ENCODE measurements around the gene CD276.

Gene CD276

DNA sequence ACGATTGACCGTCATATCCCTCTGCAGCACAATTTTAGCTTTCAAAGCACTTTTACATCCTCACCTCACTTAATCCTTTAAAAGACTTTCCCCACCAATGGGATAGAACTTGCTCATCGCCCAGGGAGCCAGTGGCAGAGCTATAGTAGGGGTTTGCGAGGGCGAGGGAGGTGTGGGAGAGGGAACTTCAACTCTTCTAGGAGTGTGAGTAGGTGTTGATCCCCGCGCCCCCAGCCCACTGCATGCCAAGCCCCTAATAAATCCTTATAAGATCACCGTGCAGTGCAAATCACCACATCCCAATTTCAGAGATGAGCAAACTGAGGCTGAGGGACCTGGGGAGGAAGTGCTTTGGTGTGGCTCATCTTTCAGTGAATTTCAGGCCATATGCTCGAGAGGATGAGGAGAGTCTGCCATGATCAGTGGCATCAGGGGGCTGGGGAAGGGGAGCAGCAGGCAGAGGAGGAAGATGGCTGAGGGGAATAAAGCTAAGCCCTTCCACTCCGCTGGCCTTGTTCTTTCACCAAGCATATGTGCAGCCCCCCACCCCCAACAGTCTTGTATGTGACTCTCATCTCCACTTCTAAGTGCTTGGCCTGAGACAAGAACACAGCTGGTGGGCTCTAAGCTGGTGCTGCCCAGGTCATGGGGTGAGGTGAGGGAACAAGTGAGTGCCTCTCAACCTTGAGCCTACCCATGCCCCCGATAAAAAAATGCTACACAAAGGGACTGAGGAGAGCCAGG is 63.8 kb downstream of the CD276 start:
- DNase-seq (ENCODE audit: low read depth, low spot score) = no peak

GRCh38 chr15:73748730-73749129 is 64.5 kb downstream of the CD276 start:
- no peak for DNase-seq (ENCODE audit: low read depth, low spot score)

- DNase-seq (ENCODE audit: low read depth, low spot score) = no peak
Measured at GRCh38 chr15:73749533-73749932, 65.3 kb downstream of the CD276 start.

DNA sequence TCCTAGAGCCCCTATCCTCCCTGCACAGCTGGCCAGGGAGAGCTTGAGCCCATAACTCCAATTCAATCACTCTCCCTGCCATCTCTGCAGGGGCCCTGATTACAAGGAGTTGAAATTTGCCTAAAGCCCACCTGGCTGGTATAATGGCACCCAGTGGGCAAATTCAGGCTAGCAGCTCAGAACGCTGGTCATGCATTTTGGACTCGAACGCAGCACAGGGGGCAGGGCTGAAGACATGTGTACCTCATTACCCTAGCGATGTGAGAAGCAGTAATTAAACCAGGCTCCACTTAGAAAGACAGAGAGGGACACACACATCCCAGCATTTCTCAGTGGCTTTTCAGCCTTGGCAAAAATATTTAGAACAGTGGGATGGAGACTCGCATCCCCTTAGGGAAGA is 65.8 kb downstream of the CD276 start:
- DNase-seq (ENCODE audit: low read depth, low spot score) = no peak

- no peak for DNase-seq (ENCODE audit: low read depth, low spot score)
Measured at GRCh38 chr15:73750438-73750837, 66.3 kb downstream of the CD276 start.

- no peak for DNase-seq (ENCODE audit: low read depth, low spot score)
Measured at GRCh38 chr15:73750951-73751350, 66.8 kb downstream of the CD276 start.

- no peak for DNase-seq (ENCODE audit: low read depth, low spot score)
Measured at GRCh38 chr15:73751511-73751898, 67.3 kb downstream of the CD276 start.

- no peak for DNase-seq (ENCODE audit: low read depth, low spot score)
Measured at GRCh38 chr15:73751899-73752805, 68.0 kb downstream of the CD276 start.

- no peak for DNase-seq (ENCODE audit: low read depth, low spot score)
Measured at GRCh38 chr15:73752806-73753193, 68.6 kb downstream of the CD276 start.

DNA sequence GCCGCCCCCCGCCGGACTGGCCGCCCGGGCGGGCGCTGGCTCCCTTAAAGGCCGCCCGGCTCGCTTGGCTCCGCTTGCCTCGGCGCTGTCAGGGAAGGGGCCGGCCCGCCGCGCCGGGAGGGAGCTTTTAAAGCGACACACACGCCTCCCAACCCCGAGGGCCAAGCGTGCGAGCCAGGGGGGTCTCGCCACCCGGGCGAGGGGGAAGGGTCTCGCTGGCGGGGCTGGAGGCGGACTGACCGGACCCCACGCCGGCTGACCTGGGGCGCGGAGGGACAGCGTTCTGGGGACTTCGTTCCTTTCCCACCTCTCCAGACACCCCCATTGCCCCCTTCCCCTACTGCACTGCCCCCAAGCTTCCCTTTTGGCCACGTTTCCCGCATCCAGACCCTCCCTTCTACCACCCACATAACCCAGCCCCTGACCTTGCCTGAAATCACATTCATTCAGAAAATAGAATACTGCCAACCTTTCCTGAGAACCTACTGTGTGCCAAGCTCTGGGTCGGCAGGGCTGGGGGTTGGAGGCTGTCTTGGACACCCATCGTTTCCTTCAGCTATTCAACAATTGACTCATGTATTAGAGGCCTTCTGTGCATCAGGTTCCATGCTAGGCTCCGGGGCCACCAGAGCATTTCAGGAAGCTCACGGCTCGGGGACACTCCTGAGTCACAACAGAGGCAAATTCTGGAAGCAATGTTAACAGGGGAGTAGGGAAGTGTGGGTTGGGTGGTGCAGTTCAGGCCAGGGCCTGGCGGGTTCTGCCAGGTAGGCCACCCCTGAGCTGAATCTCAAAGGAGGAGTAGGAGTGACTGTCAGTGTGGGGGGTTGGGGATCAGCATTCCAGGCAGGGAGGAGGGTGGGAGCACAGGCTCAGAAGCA is 69.3 kb downstream of the CD276 start, which contains the start of gene INSYN1:
Gene INSYN1, minus strand, starts transcription at position 102 of the 881 bp plus-strand sequence. CDS start 2,221 bp downstream, outside the sequence.
- no peak for DNase-seq (ENCODE audit: low read depth, low spot score)

DNA sequence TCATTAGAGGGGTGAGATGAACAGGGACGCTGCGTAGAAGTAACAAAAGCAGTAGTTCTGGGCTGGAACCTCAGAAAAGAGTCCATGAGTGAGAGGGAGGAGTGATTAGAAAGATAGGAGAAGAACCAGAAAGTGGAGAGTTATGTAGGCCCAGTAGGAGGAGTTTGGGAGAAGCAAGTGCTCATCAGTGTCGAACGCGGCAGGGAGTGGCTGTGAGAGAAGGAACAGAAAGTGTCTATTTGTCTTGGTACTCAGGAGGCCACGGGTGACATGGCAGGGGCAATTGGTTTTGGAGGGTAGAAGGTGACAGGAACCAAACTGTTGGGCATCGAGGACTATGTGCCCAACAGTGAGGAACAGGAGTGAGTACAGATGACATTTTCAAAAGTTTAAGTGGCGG is 70.3 kb downstream of the CD276 start:
- no peak for DNase-seq (ENCODE audit: low read depth, low spot score)

DNA sequence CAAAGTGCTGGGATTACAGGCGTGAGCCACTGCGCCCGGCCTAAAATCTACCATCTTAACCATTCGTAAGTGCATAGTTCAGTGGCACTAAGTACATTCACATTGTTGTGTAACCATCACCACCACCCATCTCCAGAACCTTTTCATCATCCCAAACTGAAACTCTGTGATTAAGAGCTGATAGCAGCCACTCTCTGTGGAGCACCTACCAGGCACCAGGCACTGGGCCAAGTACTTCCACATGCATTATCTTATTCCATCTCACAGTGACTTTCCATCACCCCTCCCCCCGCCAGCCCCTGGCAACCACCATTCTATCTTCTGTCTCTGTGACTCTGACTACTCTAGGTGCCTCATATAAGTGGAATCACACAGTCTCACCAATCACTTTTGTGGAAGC is 71.3 kb downstream of the CD276 start:
- no peak for DNase-seq (ENCODE audit: low read depth, low spot score)

GRCh38 chr15:73755946-73756345 is 71.8 kb downstream of the CD276 start:
- no peak for DNase-seq (ENCODE audit: low read depth, low spot score)

GRCh38 chr15:73756390-73756789 is 72.2 kb downstream of the CD276 start:
- DNase-seq (ENCODE audit: low read depth, low spot score) = no peak

- no peak for DNase-seq (ENCODE audit: low read depth, low spot score)
Measured at GRCh38 chr15:73756947-73757513, 72.8 kb downstream of the CD276 start.

- no peak for DNase-seq (ENCODE audit: low read depth, low spot score)
Measured at GRCh38 chr15:73757571-73757970, 73.4 kb downstream of the CD276 start.

DNA sequence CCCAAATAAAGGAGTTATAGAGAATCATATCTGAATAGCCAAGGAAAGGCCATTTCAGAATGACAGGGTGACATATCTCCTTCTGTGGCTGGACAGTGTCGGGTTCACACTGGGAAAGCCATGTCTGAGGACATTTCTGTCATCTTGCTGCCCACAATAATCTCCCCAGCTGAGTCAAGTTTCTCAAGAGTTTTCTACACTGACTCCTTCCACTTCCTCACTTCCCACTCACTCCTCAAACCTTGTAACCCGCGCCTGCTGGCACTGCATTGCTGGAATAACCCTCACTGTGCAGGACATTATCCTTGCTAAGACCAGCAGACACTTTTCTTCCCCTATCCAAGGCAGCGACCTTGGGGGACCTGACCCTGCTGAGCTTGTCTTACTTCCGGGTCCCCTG is 74.3 kb downstream of the CD276 start:
- no peak for DNase-seq (ENCODE audit: low read depth, low spot score)

GRCh38 chr15:73760330-73761329 is 76.4 kb downstream of the CD276 start:
- no peak for DNase-seq (ENCODE audit: low read depth, low spot score)

- DNase-seq (ENCODE audit: low read depth, low spot score) = no peak
Measured at GRCh38 chr15:73763931-73764330, 79.7 kb downstream of the CD276 start.
